IPS-18c (cell line): Measurements from ENCODE around the gene BCL2L11.

Experiments
- H3K4me3 ChIP-seq: 2 replicates; pipeline ENCODE4 v1.7.0; 2013; ENCODE audit warnings: low read depth, mild to moderate bottlenecking, low read length, moderate library complexity; ENCODE audit not compliant: insufficient read depth
- H3K9me3 ChIP-seq: one replicate; pipeline ENCODE4 v1.6.1; 2013; ENCODE audit warnings: mild to moderate bottlenecking, low read length, moderate library complexity; ENCODE audit not compliant: control insufficient read depth, insufficient read depth

Gene BCL2L11

DNA sequence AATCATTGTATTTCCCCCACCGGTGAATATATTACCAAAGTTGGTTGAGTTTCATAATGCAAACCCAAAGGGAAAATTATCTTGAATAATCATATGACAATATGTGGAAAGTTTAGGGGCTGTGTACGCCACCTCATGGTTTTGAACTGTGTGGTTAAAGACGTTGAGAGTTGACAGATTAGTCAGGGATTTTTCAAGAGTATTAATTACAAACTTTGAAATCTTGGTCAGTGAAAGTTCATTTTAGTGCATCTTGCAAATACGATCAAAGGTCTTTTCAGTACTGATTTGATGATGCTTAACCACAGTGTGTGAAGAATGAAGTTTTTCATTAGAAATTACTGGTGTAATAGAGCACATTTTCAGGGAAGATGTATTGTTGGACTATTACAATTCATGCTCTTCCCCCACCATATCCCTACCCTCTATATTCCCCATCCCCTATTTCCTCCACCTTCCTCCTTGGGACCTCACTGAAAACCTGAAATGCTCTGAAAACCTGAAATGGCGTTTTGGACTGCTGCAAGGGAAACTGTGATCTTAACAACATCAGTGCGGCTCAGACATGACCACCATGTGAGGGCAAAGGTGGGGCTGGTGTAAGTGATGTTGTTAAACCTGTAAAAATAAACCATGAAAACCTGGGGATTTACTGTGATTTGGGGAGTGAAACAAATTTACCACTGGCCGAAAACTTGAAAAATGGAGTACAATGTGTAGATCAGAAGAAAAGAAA is 4.5 kb upstream of the BCL2L11 start:
- peaks cover 4% of the 10 kb centered on the region for H3K9me3 ChIP-seq
- no peak overlapping the region for H3K4me3 ChIP-seq

DNA sequence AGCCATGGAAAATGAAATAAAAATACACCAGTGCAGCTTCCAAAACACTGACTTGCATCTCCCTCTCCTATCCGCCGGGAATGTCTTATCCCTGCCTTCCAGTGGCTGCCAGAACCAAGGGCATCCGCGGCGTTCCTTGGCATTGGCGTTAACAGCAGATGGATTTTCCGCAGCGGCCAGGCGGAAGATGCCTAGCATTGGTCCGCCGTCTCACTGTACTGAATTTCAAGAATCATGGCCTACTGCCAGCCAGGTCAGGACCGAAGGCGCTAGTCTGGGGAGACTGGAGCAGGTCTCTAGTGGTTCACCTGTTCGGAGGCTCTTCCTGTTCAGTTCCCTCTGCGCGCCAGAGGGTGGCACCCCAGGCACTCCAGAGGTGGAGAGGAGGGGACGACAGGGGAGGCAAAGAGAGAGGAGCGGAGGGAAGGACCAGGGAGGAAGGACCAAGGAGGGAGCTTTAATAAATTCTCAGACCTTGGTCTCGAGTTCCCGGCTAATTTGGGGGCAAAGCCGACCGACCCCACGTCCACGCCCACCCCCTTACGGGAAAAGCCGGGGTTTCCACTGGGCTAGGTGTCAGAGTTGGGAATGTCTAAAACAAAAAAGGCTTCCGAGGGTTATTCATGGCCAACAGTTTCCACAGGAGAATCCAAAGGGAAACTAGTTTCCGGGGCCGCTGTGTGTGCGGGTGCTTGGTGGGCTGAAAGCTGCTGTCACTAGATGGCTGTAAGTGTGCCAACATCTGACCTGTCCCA is 3.7 kb upstream of the BCL2L11 start:
- Histone ChIP-seq H3K4me3 (peak overlapping the region; percentile 60), H3K9me3 (peaks cover 4% of the 10 kb centered on the region)

GRCh38 chr2:111117598-111118480 is 2.9 kb upstream of the BCL2L11 start:
- H3K9me3 ChIP-seq = peaks cover 2% of the 10 kb centered on the region
- H3K4me3 ChIP-seq = peak overlapping the region; percentile 60

DNA sequence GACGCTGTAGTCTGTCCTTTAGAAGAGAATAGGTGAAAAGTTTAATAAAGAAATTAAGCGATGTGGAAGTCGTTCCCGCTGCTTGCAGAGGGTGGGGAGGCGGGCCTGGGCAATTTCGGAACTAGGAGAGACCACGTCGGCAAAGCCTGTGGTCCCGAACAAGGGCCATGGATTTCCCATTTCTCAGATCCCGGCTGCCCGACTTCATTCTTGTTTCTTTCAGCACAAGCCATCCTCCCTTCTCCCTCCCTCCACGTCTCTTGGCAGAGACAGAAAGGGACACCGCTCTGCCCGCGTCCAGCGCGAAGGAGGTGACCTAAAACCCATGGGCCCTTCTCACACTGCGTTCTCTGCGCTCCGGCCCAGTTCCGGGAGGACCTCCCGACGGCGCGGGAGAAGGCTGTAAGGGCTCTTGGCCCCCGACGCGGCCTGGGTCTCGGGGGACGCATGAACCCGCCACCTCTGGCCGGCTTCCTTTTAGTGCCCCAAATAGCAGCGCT is 2.2 kb upstream of the BCL2L11 start:
- Histone ChIP-seq H3K9me3 (peaks cover 2% of the 10 kb centered on the region), H3K4me3 (peak overlapping the region; percentile 60)

- peak overlapping the region; percentile 60 for H3K4me3 ChIP-seq
These were observed 1.5 kb upstream of the BCL2L11 start for GRCh38 chr2:111118981-111119821.

GRCh38 chr2:111119822-111120252 is 877 bp upstream of the BCL2L11 start:
- H3K9me3 ChIP-seq = peaks cover 2% of the 10 kb centered on the region
- H3K4me3 ChIP-seq = peak overlapping the region; percentile 60

More at GRCh38 chr2:111118981-111119821, 1.5 kb upstream of the BCL2L11 start:
- H3K9me3 ChIP-seq = peaks cover 2% of the 10 kb centered on the region

DNA sequence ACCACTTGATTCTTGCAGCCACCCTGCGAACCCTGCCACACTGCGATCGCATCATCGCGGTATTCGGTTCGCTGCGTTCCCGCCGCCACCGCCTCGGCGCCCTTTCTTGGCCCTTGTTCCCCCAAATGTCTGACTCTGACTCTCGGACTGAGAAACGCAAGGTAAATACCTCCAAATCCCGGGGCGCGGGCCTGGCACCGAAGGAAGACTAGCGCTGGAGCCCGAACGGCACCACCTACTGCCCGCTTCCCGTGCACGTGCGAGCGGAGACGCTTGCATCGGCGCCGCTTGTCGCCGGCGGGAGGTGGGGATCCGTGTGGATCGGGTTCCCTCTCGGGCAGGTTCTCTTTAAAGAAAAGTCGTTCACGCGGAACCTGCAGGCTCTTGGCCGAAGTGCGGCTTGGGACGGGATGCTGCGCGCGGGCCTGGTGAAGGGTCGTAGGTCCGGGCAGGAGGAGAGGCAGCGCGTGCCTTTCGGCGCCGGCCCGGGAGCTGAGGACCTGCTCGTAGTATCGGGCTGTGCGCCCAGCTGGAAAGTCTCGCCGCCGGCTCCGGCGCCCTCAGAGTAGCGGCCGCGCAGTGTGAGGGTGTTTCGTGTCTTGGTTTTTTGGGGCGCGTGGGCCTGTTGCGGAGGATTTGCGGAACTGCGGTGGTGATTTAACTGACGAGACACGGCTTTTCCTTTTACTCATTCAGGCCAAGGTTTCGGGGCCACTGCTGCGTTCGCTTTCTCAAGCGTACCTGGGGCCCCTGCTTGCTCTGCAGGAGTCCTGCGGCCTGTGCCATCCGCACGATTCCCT is 514 bp downstream of the BCL2L11 start:
- H3K4me3 ChIP-seq = peak overlapping the region; percentile 82
- peaks cover 2% of the 10 kb centered on the region for H3K9me3 ChIP-seq

- H3K4me3 ChIP-seq = peak overlapping the region; percentile 82
- H3K9me3 ChIP-seq = peaks cover 2% of the 10 kb centered on the region
These were observed 1.3 kb downstream of the BCL2L11 start for GRCh38 chr2:111121828-111122630.

GRCh38 chr2:111122631-111123421 is 2.1 kb downstream of the BCL2L11 start:
- Histone ChIP-seq H3K9me3 (peaks cover 2% of the 10 kb centered on the region), H3K4me3 (peak overlapping the region; percentile 88)

GRCh38 chr2:111123751-111124150 is 3.0 kb downstream of the BCL2L11 start:
- H3K4me3 ChIP-seq = no peak overlapping the region

DNA sequence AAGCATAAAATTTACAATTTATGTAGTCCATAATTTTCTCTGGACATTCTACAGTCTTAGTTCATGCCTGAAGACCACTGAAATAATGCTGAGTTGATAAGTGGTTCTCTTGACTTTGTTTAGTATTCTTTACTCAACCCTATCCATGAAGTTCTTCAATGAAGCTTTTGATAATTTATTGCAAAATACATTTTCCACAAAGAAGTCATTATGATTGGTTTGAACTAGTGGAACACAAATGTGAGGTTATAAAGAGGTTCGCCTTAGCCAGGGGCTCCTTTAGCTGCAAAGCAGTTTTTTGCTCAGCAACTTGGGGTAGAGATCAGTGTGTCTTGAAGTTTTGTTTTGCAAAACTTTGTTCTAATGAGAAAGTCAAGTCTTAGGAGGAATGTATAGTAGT is 5.9 kb downstream of the BCL2L11 start:
- Histone ChIP-seq H3K4me3 (no peak overlapping the region), H3K9me3 (no peaks in the 10 kb centered on the region)

More at GRCh38 chr2:111123751-111124150, 3.0 kb downstream of the BCL2L11 start:
- peaks cover 2% of the 10 kb centered on the region for H3K9me3 ChIP-seq

DNA sequence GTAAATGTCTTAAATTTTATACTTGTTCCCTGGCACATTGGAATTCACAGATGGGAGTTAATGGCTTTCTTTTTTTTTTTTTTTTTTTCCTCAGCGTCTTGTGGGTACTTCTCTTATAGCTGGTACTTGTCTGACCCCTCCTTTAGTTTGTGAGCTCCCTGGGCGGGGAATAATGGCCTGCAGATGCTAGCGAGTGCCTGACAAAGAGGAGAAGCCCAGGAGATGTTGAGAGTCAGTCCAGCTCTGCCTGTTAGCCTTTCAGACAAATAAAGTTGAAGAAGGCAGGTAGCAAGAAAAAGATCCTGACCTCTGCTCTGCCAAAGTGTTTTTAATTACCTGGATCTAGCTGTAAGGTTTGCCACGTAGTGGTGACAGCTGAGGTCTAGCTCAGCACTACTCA is 6.6 kb downstream of the BCL2L11 start:
- no peak overlapping the region for H3K4me3 ChIP-seq
- no peaks in the 10 kb centered on the region for H3K9me3 ChIP-seq

- Histone ChIP-seq H3K4me3 (no peak overlapping the region), H3K9me3 (no peaks in the 10 kb centered on the region)
These were observed 7.4 kb downstream of the BCL2L11 start for GRCh38 chr2:111128096-111128495.

- H3K9me3 ChIP-seq = no peaks in the 10 kb centered on the region
- H3K4me3 ChIP-seq = no peak overlapping the region
These were observed 12.9 kb downstream of the BCL2L11 start for GRCh38 chr2:111133603-111134002.
